ENCODE results near the gene MARK3. TPM values are rescaled to one million over a fixed set of nuclear protein-coding genes. Genes with fewer than 3 reads are reported as not detected.

Gene MARK3
- total RNA-seq, 2 experiments from 2014 or later = 107 TPM

DNA sequence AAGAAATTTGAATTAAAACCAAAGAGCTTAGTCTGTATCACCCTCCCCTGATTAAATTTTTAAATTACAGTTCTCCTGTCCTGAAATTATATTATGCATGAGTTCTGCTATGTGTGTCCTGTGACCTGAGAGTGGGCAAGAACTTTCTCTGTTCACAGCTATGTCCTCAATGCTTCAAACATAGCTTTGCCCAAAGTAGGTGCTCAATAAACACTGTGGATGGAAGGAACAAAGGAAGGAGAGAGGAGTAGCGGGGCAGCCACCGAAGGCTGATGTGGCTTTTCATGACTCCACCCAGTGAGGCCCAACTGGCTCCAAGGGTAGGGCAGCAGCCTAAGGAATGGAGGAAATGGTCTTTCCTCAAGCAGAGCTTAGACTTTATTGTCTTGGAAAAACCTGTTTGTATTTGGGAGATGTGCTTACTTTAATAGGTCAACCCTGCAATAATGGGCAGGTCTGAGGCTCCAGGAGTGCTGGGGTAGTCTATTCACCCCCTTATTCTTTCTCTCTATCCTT lies 7.6 kb upstream of the MARK3 start:
- no peak overlapping the region for H3K4me3 ChIP-seq (ENCODE audit: low read length)
- no peaks in the 10 kb centered on the region for H3K9me3 Mint-ChIP-seq
- H3K27me3 ChIP-seq (ENCODE audit: control insufficient read depth in 1 of 2, insufficient read depth in 2 of 2, low read length in 2 of 2) = no peaks in the 10 kb centered on the region
- ATAC-seq (ENCODE audit: poor library complexity) = no peak
- peaks cover 19% of the 10 kb centered on the region for H3K27me3 Mint-ChIP-seq
- H3K4me1 ChIP-seq (ENCODE audit: insufficient read depth, low read length) = no peaks in the 10 kb centered on the region
- TF ChIP-seq, protein P1, sequence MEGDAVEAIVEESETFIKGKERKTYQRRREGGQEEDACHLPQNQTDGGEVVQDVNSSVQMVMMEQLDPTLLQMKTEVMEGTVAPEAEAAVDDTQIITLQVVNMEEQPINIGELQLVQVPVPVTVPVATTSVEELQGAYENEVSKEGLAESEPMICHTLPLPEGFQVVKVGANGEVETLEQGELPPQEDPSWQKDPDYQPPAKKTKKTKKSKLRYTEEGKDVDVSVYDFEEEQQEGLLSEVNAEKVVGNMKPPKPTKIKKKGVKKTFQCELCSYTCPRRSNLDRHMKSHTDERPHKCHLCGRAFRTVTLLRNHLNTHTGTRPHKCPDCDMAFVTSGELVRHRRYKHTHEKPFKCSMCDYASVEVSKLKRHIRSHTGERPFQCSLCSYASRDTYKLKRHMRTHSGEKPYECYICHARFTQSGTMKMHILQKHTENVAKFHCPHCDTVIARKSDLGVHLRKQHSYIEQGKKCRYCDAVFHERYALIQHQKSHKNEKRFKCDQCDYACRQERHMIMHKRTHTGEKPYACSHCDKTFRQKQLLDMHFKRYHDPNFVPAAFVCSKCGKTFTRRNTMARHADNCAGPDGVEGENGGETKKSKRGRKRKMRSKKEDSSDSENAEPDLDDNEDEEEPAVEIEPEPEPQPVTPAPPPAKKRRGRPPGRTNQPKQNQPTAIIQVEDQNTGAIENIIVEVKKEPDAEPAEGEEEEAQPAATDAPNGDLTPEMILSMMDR (IDR thresholded peaks at IDR 0.05) = no peak
- H3K27ac Mint-ChIP-seq = no peak overlapping the region
- intact Hi-C loops (cut with DNase I, micrococcal nuclease) = no loop called here
- POLR2A ChIA-PET = no interaction called here
- H3K4me1 Mint-ChIP-seq (ENCODE audit: low read depth) = no peaks in the 10 kb centered on the region
- H3K27ac ChIP-seq (ENCODE audit: low read depth in 1 of 2, low read length in 2 of 2) = no peak overlapping the region
- H3K36me3 Mint-ChIP-seq (ENCODE audit: low read depth) = no peaks in the 10 kb centered on the region
- H3K9me3 ChIP-seq (ENCODE audit: control insufficient read depth in 1 of 2, insufficient read depth in 1 of 2, low read length in 2 of 2) = no peaks in the 10 kb centered on the region
- CTCF ChIA-PET = interaction anchor here (2.2 kb wide), 1 partner anchor 14 kb away, joined by 7 read pairs; no protein-coding TSS in a partner anchor
- no peak overlapping the region for H3K4me3 Mint-ChIP-seq
- no peaks in the 10 kb centered on the region for H3K36me3 ChIP-seq (ENCODE audit: insufficient read depth, low read length)
- DNase-seq = no peak

DNA sequence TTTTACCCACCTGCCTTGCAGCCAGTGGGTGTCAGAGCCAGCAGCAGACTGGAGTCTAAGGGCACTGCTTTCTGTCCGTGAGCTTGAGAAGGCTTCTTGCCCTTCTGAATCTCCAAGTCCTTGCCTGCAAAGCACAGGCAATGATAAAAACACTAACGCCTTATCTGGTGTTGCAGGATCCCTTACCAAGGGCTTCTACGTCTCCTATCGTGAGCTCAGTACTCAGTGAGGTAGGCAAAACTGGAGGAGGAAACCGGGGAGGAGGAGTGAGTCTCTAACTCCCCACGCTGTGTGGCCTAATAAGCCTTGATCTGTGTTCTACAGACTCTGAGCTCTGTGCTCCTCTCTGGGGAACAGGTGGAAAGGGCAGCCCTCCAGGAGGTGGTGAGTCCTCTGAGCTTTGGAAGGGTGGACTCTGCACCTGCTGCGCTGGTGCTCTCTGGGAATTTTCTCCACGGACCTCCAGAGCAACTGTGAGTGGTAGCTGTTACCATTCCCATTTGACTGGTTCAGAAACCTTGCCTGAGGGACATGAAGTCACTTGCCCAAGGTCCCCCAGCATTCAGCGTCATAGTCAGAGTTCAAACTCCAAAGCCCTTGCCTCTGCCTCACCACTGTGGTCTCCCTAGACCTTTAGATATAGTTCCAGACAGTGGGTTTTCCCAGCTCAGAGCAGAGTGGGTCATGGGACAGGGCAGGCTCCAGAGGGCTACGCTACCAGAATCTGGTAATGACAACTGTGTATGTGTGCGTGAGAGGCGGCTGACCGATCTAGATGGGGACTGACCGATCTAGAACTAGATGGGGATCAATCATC lies 7.0 kb upstream of the MARK3 start:
- POLR2A ChIA-PET = no interaction called here
- no peaks in the 10 kb centered on the region for H3K4me1 ChIP-seq (ENCODE audit: insufficient read depth, low read length)
- Mint-ChIP-seq H3K27ac (no peak overlapping the region), H3K4me3 (no peak overlapping the region), H3K4me1 (ENCODE audit: low read depth) (no peaks in the 10 kb centered on the region), H3K27me3 (peaks cover 18% of the 10 kb centered on the region), H3K36me3 (ENCODE audit: low read depth) (no peaks in the 10 kb centered on the region), H3K9me3 (no peaks in the 10 kb centered on the region)
- TF ChIP-seq, protein P1 (IDR thresholded peaks at IDR 0.05) = no peak
- no peak for ATAC-seq (ENCODE audit: poor library complexity)
- no peaks in the 10 kb centered on the region for H3K27me3 ChIP-seq (ENCODE audit: control insufficient read depth in 1 of 2, insufficient read depth in 2 of 2, low read length in 2 of 2)
- H3K36me3 ChIP-seq (ENCODE audit: insufficient read depth, low read length) = no peaks in the 10 kb centered on the region
- H3K27ac ChIP-seq (ENCODE audit: low read depth in 1 of 2, low read length in 2 of 2) = no peak overlapping the region
- CTCF ChIA-PET = interaction anchor here (2.2 kb wide), 1 partner anchor 13 kb away, joined by 7 read pairs; no protein-coding TSS in a partner anchor
- no peaks in the 10 kb centered on the region for H3K9me3 ChIP-seq (ENCODE audit: control insufficient read depth in 1 of 2, insufficient read depth in 1 of 2, low read length in 2 of 2)
- intact Hi-C loops (cut with DNase I, micrococcal nuclease) = no loop called here
- H3K4me3 ChIP-seq (ENCODE audit: low read length) = no peak overlapping the region
- DNase-seq = no peak

DNA sequence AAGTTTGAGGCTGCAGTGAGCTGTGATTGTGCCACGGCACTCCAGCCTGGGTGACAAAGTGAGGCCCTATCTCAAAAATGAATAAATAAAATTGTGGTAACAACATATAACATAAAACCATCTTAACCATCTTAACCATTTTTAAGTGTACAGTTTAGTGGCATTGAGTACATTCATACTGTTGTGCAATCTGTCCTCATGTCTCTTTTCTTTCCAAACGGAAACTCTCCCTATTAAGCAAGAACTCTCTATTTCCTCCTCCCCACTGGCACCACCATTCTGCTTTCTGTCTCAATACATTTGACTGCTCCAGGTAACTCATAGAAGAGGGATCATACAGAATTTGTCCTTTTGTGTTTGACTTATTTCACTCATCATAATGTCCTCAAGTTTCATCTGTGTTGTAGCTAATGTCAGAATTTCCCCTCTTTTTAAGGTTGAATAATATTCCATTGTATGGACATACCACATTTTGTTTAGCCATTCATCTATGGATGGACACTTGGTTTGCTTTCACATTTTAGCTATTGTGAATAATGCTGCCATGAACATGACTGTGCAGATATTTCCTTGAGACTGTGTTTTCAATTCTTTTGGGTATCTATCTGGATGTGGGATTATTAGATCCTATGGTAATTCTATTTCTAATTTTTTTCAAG lies 4.4 kb upstream of the MARK3 start:
- intact Hi-C loops (cut with DNase I, micrococcal nuclease) = no loop called here
- peaks cover 8% of the 10 kb centered on the region for H3K4me1 ChIP-seq (ENCODE audit: insufficient read depth, low read length)
- H3K27me3 Mint-ChIP-seq = peaks cover 8% of the 10 kb centered on the region
- TF ChIP-seq, protein P1 (IDR thresholded peaks at IDR 0.05) = no peak
- H3K36me3 ChIP-seq (ENCODE audit: insufficient read depth, low read length) = no peaks in the 10 kb centered on the region
- no peaks in the 10 kb centered on the region for H3K27me3 ChIP-seq (ENCODE audit: control insufficient read depth in 1 of 2, insufficient read depth in 2 of 2, low read length in 2 of 2)
- ChIA-PET CTCF (interaction anchor here (1.6 kb wide), 1 partner anchor 11 kb away, joined by 5 read pairs; no protein-coding TSS in a partner anchor), POLR2A (no interaction called here)
- H3K36me3 Mint-ChIP-seq (ENCODE audit: low read depth) = peaks cover 6% of the 10 kb centered on the region
- H3K27ac Mint-ChIP-seq = no peak overlapping the region
- no peaks in the 10 kb centered on the region for H3K9me3 Mint-ChIP-seq
- no peaks in the 10 kb centered on the region for H3K9me3 ChIP-seq (ENCODE audit: control insufficient read depth in 1 of 2, insufficient read depth in 1 of 2, low read length in 2 of 2)
- H3K4me3 ChIP-seq (ENCODE audit: low read length) = no peak overlapping the region
- DNase-seq = no peak
- H3K4me1 Mint-ChIP-seq (ENCODE audit: low read depth) = peaks cover 10% of the 10 kb centered on the region
- H3K4me3 Mint-ChIP-seq = no peak overlapping the region
- no peak for ATAC-seq (ENCODE audit: poor library complexity)
- H3K27ac ChIP-seq (ENCODE audit: low read depth in 1 of 2, low read length in 2 of 2) = no peak overlapping the region
